BJ (cell line): Measurements from ENCODE around the gene MAPKAP1. TPM values are rescaled to one million over a fixed set of nuclear protein-coding genes. Genes with fewer than 3 reads are reported as not detected.

Source experiments
- CTCF ChIA-PET: fragments of 350-600 bp; formaldehyde crosslinking; extraction: SDS; loops from one replicate; lab custom pipeline; 2021; ENCODE audit warnings: antibody characterized with exemption, inconsistent platforms; lab: Yijun Ruan, JAX
- POLR2A ChIA-PET: fragments of 300-600 bp; sonication (Branson Sonifier 250); formaldehyde crosslinking; extraction: SDS; loops from one replicate; lab custom pipeline; 2021; ENCODE audit warnings: antibody characterized with exemption; lab: Charles Lee
- DNase-seq: peaks from one replicate; pipeline ENCODE4 v3.0.0-alpha.2; 2011; ENCODE audit warnings: low read depth
- H3K27me3 ChIP-seq: 2 replicates; pipeline ENCODE4 v1.6.0; 2011; ENCODE audit warnings: low read length; ENCODE audit not compliant: control insufficient read depth, insufficient read depth
- H3K36me3 ChIP-seq: 2 replicates; pipeline ENCODE4 v1.5.1; 2011; ENCODE audit warnings: low read length; ENCODE audit not compliant: control insufficient read depth, insufficient read depth
- H3K4me3 ChIP-seq: 2 replicates; pipeline ENCODE4 v1.5.1; 2011; ENCODE audit warnings: low read depth, mild to moderate bottlenecking, control low read depth, low read length
- CTCF ChIP-seq: IDR thresholded peaks from 2 replicates; pipeline ENCODE4 v1.5.1; 2011; ENCODE audit warnings: low read depth, mild to moderate bottlenecking, control low read depth, inconsistent platforms, low read length, moderate library complexity; ENCODE audit not compliant: insufficient read depth
- polyA plus RNA-seq: library from polyadenylated mRNA; depleted of rRNA; stranded (reverse); fragments of >200 nt; gene quantifications from 2 replicates; pipeline ENCODE4 v1.2.3, GENCODE V29; 2011

MAPKAP1 gene
- polyA plus RNA-seq, 1 experiment, result 113 TPM

DNA sequence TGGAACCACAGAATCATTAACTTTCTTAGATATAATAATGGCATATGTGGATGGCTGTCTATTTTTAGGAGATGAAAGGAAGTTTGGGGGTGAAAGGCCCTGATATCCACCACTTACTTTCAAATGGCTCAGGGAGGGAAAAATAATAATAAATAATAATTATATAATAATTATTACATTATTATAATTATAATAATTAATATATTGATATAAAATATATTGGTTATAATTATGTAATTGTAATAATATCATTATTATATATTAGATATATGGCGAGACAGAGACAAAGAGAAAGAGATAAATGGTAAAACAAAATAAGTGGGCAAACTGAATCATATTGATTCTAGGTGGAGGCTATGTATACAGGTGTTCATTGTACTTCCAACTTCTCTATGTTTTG lies 308.8 kb downstream of the MAPKAP1 start:
- H3K4me3 ChIP-seq, result no peak overlapping the region
- ChIA-PET CTCF (no interaction called here), POLR2A (no interaction called here)
- no peak for TF ChIP-seq CTCF
- H3K27me3 ChIP-seq, result no peaks in the 10 kb centered on the region
- no peak for DNase-seq
- H3K36me3 ChIP-seq, result no peaks in the 10 kb centered on the region

DNA sequence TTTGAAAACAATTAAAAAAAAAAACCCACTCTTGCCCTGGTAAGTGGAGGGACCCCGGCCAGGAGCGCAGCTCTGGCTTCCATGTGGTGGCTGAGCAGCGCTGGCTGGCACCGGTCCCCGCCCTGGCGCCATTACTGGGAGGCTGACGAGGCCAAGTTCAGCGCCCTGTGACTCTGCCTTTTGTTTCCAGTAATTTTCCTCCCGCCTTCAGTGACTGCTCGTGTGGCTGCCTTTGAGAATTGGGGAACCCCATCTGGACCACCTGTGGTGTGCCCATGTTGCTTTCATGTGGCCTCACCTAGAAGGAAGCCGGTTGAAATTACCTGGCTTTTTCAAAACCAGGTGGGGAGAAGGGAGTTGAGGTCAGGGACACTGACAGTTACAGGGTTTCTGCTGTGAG lies 309.3 kb downstream of the MAPKAP1 start:
- no peaks in the 10 kb centered on the region for H3K27me3 ChIP-seq
- no peak for DNase-seq
- no peak for TF ChIP-seq CTCF
- CTCF ChIA-PET, result no interaction called here
- POLR2A ChIA-PET, result no interaction called here
- no peaks in the 10 kb centered on the region for H3K36me3 ChIP-seq
- H3K4me3 ChIP-seq, result no peak overlapping the region

GRCh38 chr9:125396799-125397198 lies 310.2 kb downstream of the MAPKAP1 start:
- H3K27me3 ChIP-seq, result no peaks in the 10 kb centered on the region
- no peaks in the 10 kb centered on the region for H3K36me3 ChIP-seq
- CTCF ChIA-PET, result interaction anchor here (0.7 kb wide), 2 partner anchors 14 to 785 kb away, joined by 3 read pairs; no protein-coding TSS in a partner anchor
- no peak for DNase-seq
- POLR2A ChIA-PET, result no interaction called here
- no peak for TF ChIP-seq CTCF
- no peak overlapping the region for H3K4me3 ChIP-seq

DNA sequence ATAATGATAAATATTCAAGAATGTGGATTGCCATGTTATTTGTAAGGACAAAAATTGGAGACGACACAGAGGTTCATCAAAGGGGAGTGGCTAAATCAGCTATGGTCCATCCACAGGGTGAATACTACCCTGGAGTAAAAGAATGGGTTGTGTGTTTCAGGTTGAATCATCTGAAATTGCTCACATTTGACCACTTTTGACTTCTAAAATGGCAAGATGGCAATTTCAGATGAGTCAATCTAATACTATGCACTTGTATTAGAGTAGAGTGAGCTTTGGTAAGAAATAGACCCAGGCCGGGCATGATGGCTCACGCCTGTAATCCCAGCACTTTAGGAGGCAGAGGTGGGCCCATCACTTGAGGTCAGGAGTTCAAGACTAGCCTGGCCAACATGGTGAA lies 313.6 kb downstream of the MAPKAP1 start:
- no peaks in the 10 kb centered on the region for H3K36me3 ChIP-seq
- ChIA-PET CTCF (no interaction called here), POLR2A (no interaction called here)
- no peaks in the 10 kb centered on the region for H3K27me3 ChIP-seq
- TF ChIP-seq CTCF, result no peak
- H3K4me3 ChIP-seq, result no peak overlapping the region
- DNase-seq, result no peak

- H3K27me3 ChIP-seq, result 0 out of 2 replicates have a peak, but pooled peaks cover 1% of the 10 kb centered on the region
- DNase-seq, result no peak
- no peak overlapping the region for H3K4me3 ChIP-seq
- ChIA-PET POLR2A (no interaction called here), CTCF (no interaction called here)
- no peak for TF ChIP-seq CTCF
- H3K36me3 ChIP-seq, result no peaks in the 10 kb centered on the region
Measured at GRCh38 chr9:125391704-125392103, 315.3 kb downstream of the MAPKAP1 start.
